NAMALWA (cell line): ENCODE measurements around the gene ZKSCAN5.
A peak's percentile ranks its signal among the peaks of the same experiment; 100 is the strongest.
"Not testable (repeated sequence)": the region's sequence is repeated elsewhere in the genome, so short reads cannot be mapped to it uniquely, and the experiment has no call there.

Experiments used
- DNase-seq: peaks from one replicate; pipeline ENCODE4 v3.0.0-alpha.2; 2015; ENCODE audit warnings: low spot score

Gene ZKSCAN5

GRCh38 chr7:99551767-99552463 is 47.5 kb downstream of the ZKSCAN5 start, which contains the start of gene FAM200A:
TSS of gene FAM200A (minus strand) at chr7:99552114. CDS start at chr7:99548407, 3,707 bp downstream.
- peak; percentile 95 for DNase-seq

- DNase-seq, result no peak
Measured at GRCh38 chr7:99553039-99553438, 48.6 kb downstream of the ZKSCAN5 start.

- no peak for DNase-seq
Measured at GRCh38 chr7:99554939-99555338, 50.5 kb downstream of the ZKSCAN5 start.

- no peak for DNase-seq
Measured at GRCh38 chr7:99557196-99557607, 52.7 kb downstream of the ZKSCAN5 start.

GRCh38 chr7:99557940-99558305 is 53.5 kb downstream of the ZKSCAN5 start:
- no peak for DNase-seq

GRCh38 chr7:99558306-99559174 is 54.1 kb downstream of the ZKSCAN5 start, which contains the start of gene ZNF655:
TSS of gene ZNF655 (plus strand) at chr7:99558642. CDS start at chr7:99560560, 1,918 bp downstream.
- DNase-seq, result peak; percentile 99

- DNase-seq, result no peak
Measured at GRCh38 chr7:99559175-99559915, 54.9 kb downstream of the ZKSCAN5 start.

- no peak for DNase-seq
Measured at GRCh38 chr7:99560834-99561736, 56.6 kb downstream of the ZKSCAN5 start.

GRCh38 chr7:99561737-99562051 is 57.2 kb downstream of the ZKSCAN5 start:
- DNase-seq, result no peak

- DNase-seq, result no peak
Measured at GRCh38 chr7:99562114-99562784, 57.8 kb downstream of the ZKSCAN5 start.

GRCh38 chr7:99562832-99563231 is 58.4 kb downstream of the ZKSCAN5 start:
- no peak for DNase-seq

- no peak for DNase-seq
Measured at GRCh38 chr7:99563650-99564049, 59.2 kb downstream of the ZKSCAN5 start.

GRCh38 chr7:99568770-99569169 is 64.3 kb downstream of the ZKSCAN5 start:
- DNase-seq, result not testable (repeated sequence)

GRCh38 chr7:99571768-99572167 is 67.3 kb downstream of the ZKSCAN5 start:
- no peak for DNase-seq

GRCh38 chr7:99573257-99573656 is 68.8 kb downstream of the ZKSCAN5 start:
- DNase-seq, result no peak

GRCh38 chr7:99576251-99576650 is 71.8 kb downstream of the ZKSCAN5 start:
- no peak for DNase-seq

GRCh38 chr7:99579281-99579955 is 75.0 kb downstream of the ZKSCAN5 start:
- DNase-seq, result no peak

- no peak for DNase-seq
Measured at GRCh38 chr7:99579956-99580777, 75.7 kb downstream of the ZKSCAN5 start.

GRCh38 chr7:99580778-99581332 is 76.4 kb downstream of the ZKSCAN5 start:
- not testable (repeated sequence) for DNase-seq
